T1000 (cell line): ENCODE results near the gene DIP2A.
"Not testable (repeated sequence)": the region's sequence is repeated elsewhere in the genome, so short reads cannot be mapped to it uniquely, and the experiment has no call there.

Experiments
- DNase-seq: peaks from one replicate; lab custom pipeline; 2025; ENCODE audit warnings: mixed read lengths; lab: John Stamatoyannopoulos, UW

DIP2A gene

DNA sequence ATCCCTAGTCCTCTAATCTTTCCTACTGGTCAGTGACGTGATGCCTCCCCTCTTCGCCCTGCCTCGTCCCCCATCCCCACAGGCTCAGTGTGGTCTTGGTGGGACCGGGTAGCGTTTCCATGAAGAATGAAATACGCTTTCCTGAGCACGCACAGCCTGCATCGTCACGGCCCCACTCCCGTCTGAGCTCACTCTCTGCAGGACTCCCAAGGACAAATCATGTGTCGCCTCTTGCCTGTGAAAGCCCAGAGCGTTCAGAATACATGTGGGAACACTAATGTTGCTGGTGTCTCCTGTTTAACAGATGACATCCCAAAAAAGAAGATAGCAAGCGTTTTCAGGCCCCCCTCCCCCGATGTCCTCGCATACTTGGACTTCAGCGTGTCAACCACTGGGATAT is 97.0 kb downstream of the DIP2A start:
- no peak for DNase-seq

DNA sequence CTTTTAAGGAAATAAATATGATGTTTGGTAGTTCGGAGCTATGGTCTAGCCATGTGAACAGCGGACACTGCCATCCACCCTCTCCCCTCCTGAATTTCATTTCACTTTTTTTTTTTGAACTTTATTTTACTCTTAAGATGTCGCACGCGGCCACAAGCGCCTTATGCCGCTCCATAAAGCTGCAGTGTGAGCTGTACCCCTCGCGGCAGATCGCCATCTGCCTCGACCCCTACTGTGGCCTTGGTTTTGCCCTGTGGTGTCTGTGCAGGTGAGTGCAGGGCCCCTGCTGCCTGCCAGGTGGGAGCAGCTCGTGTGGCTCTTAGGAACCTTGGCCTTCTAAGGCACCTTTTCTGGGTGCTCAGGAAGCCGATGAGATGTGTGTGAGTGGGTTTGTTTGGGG is 98.1 kb downstream of the DIP2A start:
- DNase-seq: no peak

DNA sequence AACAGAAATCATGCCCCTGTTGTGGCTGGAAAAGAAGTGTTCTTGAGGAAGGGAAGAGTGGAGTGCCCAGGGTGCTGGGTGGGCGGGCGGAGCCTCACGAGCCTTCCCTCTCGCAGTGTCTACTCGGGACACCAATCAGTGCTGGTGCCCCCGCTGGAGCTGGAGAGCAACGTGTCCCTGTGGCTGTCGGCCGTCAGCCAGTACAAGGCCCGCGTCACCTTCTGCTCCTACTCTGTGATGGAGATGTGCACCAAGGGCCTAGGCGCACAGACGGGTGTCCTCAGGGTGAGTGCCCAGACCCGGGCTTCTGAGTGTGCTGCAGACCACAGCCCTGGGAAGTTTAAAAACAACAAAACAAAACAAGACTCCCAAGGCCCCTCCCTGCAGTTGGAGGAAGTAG is 98.8 kb downstream of the DIP2A start:
- DNase-seq: no peak

- no peak for DNase-seq
Observed at GRCh38 chr21:46557919-46558392, 99.3 kb downstream of the DIP2A start.

- no peak for DNase-seq
Observed at GRCh38 chr21:46559291-46559983, 100.7 kb downstream of the DIP2A start.

DNA sequence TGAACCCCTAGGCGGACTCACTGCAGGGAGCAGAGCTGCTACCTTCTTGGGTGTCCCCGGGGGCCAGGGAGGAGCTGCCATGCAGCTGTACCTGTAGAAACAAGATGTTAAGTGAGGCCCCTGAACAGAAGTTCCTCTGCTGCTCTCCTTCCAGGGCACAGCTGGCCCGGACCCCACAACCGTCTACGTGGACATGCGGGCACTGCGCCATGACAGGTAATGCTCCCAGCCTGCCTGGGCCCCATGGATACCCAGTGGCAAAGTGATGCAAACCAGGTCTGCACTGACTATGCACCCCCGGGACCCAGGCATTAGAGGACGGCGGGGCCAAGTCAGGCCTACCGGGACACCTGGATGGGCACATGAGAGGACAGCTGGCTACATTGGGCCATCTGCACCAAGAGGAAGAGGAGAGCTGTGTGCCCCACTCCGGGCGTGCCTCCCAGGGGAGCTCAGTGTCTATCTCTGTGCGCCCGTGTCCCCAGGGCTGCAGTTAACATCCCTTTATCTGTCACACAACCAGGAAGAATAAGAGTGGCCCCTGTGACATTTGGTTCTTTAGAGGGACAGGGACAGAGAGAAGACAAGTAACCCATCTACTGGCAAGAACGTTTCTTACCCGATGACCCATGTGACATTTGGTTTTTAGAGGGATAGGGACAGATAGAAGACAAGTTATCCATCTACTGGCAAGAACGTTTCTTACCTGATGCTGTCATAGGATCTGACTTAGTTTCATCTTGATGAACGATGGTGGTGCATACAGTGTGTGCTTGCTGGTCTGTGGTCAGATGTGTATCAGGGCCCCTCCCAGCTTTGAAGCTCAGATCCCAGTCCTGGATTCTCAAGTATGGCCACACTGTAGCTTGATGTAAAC is 102.1 kb downstream of the DIP2A start:
- no peak for DNase-seq

DNA sequence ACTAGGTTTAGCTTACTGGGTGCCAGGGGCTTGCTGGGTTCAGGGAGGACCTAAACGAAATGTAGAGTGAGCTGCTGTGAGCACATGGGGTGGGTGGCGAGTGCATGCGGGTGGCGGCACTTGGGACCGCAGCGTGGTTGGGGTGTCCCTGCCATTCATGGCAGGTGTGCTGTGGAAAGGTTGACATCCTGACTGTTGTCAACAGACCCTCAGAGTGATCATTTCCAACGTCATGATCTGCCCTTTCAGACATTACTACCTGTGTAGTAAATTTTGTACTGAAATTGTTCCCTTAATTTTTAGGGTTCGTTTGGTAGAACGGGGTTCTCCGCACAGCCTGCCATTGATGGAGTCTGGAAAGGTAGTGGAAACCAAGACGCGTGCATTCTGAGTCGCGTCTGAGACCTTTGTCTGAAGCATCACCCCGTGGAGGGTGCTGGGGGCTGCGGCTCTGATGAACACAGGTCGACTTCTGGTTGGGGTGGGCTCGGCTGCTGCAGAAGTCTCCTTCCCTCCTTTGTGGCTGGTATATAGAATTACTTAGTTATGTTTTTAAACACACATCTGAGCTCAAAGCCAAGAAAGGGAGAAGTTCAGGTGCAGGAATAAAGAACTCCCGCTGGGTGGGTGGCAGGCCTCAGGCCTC is 102.9 kb downstream of the DIP2A start:
- no peak for DNase-seq

DNA sequence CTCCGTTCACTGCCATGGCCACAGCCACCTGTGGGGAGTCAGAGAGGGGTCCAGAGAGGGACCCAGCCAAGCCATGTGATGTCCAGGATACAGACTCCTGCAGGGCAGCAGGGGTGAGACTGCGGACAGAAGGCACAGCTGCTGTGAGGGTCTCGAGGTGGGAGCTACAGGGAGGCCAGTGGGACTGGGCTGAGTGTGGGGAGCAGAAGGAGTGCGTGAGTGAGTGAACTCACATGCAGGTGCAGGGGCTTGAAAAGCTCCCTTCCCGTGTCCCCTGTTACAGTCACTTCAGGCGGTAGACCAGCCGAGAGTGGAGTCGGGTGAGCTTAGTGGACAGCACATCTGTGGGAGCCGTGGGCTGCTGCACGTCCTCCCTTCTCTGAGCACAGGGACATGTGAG is 103.8 kb downstream of the DIP2A start:
- no peak for DNase-seq

DNA sequence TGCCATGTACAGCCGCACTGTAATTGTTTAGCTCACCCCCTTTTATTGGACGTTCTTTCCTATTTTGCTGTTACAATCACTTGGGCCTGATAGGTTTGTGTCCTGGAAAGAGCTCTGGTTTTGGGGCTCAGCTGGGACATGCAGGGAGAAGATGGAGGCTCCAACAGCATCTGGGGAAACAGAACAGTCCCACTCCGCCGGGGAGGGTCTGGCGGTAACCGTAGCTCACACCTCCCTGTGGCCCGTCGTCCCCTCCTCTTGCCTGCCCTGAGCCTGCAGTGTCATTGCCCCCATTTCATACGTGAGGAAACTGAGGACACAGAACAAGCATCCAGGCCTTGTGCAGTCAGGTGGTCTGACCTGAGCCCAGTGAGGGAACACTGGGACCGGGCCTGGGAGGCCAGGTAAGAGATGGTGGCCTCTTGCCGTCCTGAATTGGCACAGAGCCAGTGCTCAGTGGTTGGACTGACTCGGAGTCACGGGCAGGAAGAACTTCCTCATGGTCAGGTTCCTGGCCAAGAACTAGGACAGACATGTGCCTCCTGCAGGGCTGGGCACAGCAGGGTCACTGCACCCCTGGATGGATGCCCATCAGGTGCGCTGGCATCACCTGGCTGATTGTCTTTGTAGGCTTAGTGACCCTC is 104.4 kb downstream of the DIP2A start:
- no peak for DNase-seq

GRCh38 chr21:46564391-46564790 is 105.7 kb downstream of the DIP2A start:
- DNase-seq: no peak

DNA sequence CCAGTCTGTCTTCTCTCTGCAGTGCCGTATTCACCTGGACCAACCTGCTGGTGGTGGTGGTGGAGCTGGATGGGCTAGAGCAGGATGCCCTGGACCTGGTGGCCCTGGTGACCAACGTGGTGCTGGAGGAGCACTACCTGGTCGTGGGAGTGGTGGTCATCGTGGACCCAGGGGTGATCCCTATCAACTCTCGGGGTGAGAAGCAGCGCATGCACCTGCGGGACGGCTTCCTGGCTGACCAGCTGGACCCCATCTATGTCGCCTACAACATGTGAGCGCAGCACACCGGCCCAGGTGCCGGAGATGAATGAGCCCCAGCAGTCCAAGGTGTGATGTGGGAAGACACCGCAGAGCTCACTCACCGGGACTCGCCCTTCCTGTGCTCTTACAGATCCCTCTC is 108.7 kb downstream of the DIP2A start:
- DNase-seq: no peak

- no peak for DNase-seq
Observed at GRCh38 chr21:46568562-46568961, 109.9 kb downstream of the DIP2A start.

- no peak for DNase-seq
Observed at GRCh38 chr21:46569081-46569480, 110.4 kb downstream of the DIP2A start.

DNA sequence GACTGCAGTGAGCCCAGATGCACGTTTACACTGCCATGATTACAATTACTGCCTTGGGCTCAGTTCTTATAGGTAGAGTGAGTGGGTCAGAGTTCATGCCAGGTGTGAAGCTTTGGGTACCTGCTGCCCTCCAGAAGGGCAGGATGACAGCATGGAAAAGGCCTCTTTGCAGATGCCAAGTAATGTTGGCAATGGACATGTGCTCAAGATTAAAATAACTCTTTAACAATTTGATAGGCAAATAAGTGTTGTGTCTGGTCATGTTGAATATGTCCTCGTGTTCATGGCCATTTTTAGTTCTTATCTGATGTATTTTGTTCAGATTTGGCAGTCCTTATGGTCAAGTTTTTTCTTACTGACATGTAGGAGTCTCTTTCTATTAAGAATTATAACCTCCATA is 111.4 kb downstream of the DIP2A start:
- no peak for DNase-seq

GRCh38 chr21:46570631-46571030 is 111.9 kb downstream of the DIP2A start:
- no peak for DNase-seq

DNA sequence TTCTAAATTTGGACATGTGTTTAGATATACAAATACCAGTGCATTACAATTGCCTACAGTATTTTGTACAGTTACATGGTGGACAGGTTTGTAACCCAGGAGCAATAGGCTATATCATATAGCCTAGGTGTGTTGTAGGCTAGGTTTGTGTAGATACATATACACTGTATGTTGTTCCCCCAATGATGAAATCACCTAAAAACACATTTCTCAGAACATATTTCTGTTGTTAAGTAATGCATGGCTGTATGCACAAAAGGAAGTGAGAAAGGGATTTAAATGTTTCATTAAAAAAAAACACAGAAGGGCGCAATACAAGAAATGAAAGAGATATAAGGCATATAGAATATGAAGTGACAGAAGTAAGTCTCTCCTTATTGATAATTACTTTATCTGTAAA is 114.2 kb downstream of the DIP2A start:
- no peak for DNase-seq

DNA sequence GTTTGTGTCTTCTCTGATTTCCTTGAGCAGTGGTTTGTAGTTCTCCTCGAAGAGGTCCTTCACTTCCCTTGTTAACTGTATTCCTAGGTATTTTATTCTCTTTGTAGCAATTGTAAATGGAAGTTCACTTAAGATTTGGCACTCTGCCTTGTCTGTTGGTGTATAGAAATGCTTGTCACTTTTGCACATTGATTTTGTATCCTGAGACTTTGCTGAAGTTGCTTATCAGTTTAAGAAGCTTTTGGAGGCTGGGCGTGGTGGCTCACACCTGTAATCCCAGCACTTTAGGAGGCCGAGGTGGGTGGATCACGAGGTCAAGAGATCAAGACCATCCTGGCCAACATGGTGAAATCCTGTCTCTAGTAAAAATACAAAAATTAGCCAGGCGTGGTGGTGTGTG is 119.1 kb downstream of the DIP2A start:
- not testable (repeated sequence) for DNase-seq

DNA sequence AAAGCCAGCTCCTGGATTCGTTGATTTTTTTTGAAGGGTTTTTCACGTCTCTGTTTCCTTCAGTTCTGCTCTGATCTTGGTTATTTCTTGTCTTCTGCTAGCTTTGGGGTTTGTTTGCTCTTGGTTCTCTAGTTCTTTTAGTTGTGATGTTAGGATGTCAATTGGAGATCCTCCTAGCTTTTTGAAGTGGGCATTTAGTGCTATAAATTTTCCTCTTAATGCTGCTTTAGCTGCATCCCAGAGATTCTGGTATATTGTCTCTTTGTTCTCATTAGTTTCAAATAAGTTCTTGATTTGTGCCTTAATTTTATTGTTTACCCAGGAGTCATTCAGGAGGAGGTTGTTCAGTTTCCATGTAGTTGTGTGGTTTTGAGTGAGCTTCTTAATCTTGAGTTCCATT is 120.7 kb downstream of the DIP2A start:
- DNase-seq: not testable (repeated sequence)

GRCh38 chr21:46581780-46582307 is 123.2 kb downstream of the DIP2A start:
- no peak for DNase-seq

GRCh38 chr21:46585191-46585953 is 126.7 kb downstream of the DIP2A start:
- DNase-seq: no peak

GRCh38 chr21:46594276-46594675 is 135.6 kb downstream of the DIP2A start:
- no peak for DNase-seq
